Measurements from ENCODE around the gene DCP1B.

GRCh38 chr12:2047752-2048151 is 43.5 kb upstream of the DCP1B start:
- TF ChIP-seq CTCF (IDR thresholded peaks at IDR 0.05) (no peak), POLR2A (IDR thresholded peaks at IDR 0.05) (no peak)
